Erythroblast (primary cell): ENCODE results near the gene MINDY4.

ENCODE experiments used
- GATA1 ChIP-seq: IDR thresholded peaks from 2 replicates; pipeline ENCODE4 v1.6.1; 2011; ENCODE audit warnings: low read depth, mild to moderate bottlenecking, control low read depth, low read length, moderate library complexity
- POLR2A ChIP-seq: IDR thresholded peaks from 2 replicates; pipeline ENCODE4 v1.6.1; 2011; ENCODE audit warnings: mild to moderate bottlenecking, low read length

DNA sequence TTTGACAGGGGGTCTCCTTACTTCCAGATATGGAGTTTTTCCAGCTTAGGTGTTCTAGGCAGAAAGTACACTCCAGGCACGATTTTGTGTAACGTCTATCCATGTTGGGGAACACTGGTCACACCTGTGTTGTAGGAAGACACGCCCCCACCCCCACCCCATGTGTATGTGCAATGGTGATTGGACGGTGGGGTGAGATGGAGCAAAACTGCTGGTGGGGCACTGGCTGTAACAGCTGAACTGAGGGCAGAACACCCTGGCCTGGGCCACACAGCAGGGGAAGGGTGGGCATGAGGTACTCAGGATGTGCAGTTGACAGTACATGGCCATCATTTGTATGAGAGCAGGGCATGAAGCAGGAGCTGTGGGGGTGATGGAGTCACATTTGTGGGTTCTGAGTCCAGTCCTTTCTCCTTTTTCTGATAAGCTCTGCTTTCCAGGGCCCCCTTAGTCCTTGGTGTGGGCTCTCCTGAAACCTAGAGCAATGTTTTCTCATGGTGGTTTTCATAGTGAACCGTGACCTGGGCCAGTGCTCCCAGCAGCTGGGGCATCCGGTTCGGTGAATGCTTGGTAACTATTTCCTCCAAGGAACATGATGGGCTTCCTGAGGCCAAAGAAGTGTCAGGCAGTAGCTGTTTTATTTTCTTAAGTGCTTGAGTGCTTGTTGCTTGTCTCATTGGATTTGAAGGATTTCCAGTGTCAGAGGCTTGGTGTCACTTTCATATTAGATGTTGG lies 77.1 kb downstream of the MINDY4 start:
- no peak for TF ChIP-seq POLR2A
- TF ChIP-seq GATA1: no peak
